ENCODE measurements around the gene CAPNS1. TPM values are rescaled to one million over a fixed set of nuclear protein-coding genes. Genes with fewer than 3 reads are reported as not detected.

The CAPNS1 gene
- total RNA-seq, 1 donor: 398 TPM

DNA sequence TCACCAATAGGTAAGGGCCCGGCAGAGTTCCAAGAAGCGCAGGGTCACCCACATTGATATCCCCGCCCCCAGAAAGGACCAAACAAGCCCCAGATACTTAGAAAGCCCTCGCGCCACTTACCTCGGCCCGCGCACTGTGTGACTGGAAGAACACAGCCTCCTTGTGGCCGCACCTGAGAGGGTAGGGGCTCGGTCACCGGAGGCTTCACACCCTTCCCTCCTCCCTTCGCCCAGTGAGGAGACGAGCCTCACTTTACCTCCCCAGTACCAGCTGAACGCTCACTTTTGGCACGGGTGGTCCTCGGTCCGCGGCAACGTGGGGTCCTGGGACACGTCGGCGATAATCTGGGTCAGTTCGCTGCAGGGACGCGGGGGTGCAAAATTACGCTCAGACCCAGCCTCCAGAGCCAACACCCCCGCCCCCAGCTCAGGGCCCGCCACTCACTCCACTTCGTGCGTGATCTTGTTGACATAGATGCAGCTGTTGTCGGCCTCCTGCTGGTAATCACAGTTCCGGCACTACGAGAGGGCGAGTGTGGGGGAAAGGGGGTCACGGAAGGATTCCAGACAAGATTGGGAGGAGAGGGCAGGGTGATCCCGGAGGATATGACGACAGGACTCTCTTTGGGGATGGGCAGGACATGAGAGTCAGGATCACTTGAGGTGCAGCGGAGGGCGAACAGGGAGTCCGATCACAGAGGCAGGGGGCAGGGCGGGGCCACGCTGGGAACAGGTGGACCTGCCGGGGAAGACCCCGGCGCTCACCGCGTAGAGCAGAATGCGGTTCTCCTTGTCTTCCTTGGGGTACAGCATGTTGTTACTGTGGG lies 25.8 kb upstream of the CAPNS1 start:
- TF ChIP-seq, protein P1, sequence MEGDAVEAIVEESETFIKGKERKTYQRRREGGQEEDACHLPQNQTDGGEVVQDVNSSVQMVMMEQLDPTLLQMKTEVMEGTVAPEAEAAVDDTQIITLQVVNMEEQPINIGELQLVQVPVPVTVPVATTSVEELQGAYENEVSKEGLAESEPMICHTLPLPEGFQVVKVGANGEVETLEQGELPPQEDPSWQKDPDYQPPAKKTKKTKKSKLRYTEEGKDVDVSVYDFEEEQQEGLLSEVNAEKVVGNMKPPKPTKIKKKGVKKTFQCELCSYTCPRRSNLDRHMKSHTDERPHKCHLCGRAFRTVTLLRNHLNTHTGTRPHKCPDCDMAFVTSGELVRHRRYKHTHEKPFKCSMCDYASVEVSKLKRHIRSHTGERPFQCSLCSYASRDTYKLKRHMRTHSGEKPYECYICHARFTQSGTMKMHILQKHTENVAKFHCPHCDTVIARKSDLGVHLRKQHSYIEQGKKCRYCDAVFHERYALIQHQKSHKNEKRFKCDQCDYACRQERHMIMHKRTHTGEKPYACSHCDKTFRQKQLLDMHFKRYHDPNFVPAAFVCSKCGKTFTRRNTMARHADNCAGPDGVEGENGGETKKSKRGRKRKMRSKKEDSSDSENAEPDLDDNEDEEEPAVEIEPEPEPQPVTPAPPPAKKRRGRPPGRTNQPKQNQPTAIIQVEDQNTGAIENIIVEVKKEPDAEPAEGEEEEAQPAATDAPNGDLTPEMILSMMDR (IDR thresholded peaks at IDR 0.05; ENCODE audit: insufficient read depth, low read length): no peak
- peak overlapping the region; percentile 78 for H3K4me3 ChIP-seq (ENCODE audit: low read depth, low read length)
- DNase-seq (ENCODE audit: low read depth): peak; percentile 31

GRCh38 chr19:36114721-36115452 lies 25.0 kb upstream of the CAPNS1 start, which contains the start of gene POLR2I:
Gene POLR2I (minus strand): TSS chr19:36114875. CDS start chr19:36114856, 19 bp downstream.
- DNase-seq (ENCODE audit: low read depth): peak; percentile 100
- peak within 1 kb of the TSS; percentile 82 for H3K4me3 ChIP-seq (ENCODE audit: low read depth, low read length)
- TF ChIP-seq, protein P1 (IDR thresholded peaks at IDR 0.05; ENCODE audit: insufficient read depth, low read length): no peak

DNA sequence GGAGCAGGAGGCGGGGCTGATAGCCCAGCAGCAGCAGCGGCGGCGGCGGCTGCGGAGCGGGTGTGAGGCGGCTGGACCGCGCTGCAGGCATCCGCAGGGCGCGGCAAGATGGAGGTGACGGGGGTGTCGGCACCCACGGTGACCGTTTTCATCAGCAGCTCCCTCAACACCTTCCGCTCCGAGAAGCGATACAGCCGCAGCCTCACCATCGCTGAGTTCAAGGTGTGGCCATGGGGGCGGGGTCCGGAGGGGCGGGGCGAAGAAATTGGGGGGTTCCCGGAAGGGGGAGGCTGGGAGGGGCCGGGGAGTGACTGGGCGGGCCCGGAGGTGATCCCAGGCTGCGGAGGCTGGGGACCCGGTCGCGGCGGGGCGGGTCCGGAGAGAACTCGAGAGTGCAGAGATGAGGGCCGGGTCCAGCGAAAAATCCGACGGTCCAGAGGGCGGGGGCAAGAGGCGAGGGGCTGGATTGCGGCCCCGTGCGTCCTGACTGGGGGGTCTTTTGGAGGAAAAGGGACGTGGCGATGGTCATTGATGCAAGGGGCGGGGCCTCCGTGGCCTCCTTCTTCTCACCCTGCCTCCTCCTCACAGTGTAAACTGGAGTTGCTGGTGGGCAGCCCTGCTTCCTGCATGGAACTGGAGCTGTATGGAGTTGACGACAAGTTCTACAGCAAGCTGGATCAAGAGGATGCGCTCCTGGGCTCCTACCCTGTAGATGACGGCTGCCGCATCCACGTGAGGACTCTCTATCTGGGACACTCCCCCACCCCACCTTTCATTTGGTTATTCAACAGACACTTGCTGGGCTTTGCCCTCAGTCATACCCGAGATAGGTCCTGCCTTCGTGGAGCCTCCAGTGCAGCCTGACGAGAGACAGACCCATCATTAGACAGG lies 24.2 kb upstream of the CAPNS1 start, which contains the start of gene TBCB:
TBCB (plus strand) TSS at position 16 of the 891 bp plus-strand sequence; CDS start at position 109, 93 bp downstream.
- peak; percentile 29 for DNase-seq (ENCODE audit: low read depth)
- peak within 1 kb of the TSS; percentile 82 for H3K4me3 ChIP-seq (ENCODE audit: low read depth, low read length)

GRCh38 chr19:36116344-36116637 lies 23.6 kb upstream of the CAPNS1 start:
- TF ChIP-seq, protein P1 (IDR thresholded peaks at IDR 0.05; ENCODE audit: insufficient read depth, low read length): no peak
- peak overlapping the region; percentile 82 for H3K4me3 ChIP-seq (ENCODE audit: low read depth, low read length)
- no peak for DNase-seq (ENCODE audit: low read depth)

More for the DNA sequence above, 24.2 kb upstream of the CAPNS1 start, which contains the start of gene TBCB:
- TF ChIP-seq, protein P1 (IDR thresholded peaks at IDR 0.05; ENCODE audit: insufficient read depth, low read length): no peak

DNA sequence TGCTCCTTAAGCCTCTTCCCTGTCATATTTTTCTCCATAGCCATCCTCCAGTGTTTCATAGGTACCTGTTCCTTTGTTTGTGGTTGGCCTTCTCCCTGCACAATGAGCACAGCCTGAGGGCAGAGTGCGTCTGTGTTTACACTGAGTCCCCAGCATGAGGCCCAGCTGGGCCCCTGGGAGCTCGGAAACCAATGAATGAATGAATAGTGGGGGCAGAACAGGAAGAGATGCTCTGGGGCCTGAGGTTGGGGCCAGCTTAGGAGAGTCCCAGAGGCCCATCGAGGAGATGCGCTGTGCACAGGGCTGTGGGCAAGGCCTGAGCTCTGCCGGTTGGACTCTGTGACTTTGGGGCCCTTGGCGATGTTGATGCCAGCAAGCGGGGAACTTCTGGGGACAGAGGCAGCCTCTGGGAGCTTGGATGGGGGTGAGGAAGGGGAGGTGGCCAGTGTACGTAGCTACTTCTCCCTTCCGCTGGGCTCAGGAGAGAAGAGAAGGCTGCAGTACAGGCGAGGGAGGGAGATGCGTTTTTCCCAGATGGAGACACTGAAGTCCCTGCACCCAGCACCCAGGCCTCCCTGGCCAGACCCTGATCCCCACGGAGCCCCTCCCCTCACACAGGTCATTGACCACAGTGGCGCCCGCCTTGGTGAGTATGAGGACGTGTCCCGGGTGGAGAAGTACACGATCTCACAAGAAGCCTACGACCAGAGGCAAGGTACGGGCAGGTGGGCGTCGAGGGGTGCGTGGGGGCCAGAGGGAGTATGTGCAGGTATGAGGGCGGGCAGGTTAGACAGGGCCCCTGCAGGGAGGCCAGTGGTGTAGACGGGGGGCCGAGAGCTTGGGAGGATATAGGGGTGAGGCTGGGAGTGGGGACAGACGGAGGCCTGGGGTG lies 19.5 kb upstream of the CAPNS1 start:
- TF ChIP-seq, protein P1 (IDR thresholded peaks at IDR 0.05; ENCODE audit: insufficient read depth, low read length): no peak
- H3K4me3 ChIP-seq (ENCODE audit: low read depth, low read length): no peak overlapping the region
- no peak for DNase-seq (ENCODE audit: low read depth)
